GM21529 (cell line): ENCODE measurements around the gene TFAP2B.

Source experiments
- ATAC-seq: cut with Tn5 transposase; IDR thresholded peaks from one replicate; pipeline ENCODE4 v1.9.1; 2021; ENCODE audit not compliant: unreplicated experiment

Gene TFAP2B

DNA sequence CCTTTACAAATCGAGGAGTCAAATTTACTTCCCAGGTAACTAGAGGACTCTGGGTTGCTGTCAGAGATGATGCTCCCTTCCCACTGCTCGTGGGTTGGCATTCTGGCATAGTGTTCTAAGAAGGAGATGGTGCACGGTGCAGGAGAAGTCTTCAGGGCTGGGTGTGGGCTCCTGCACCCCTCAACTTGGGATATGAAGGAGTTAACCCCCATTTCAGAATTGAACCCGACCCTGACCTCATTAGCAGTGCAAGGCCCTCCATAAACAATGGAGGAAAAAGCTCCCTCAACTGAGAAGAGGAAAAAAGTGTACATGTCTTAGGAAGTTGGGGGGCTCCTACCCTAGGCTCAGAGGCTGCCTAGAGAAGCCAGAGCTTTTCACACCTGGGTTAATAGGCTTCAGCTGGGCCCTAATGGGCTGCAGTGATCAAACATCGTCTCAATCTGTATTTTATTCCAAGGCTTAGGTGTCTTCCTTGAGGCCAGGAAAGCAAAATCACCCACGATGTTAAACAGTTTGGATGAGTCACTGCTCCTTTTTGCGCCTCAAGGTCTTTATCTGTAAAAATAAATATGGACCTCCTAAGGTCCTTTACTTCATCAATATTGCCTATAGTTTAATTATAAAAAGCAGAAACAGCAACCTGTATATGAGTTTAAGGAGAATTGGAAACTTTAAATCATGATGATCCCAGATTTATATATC, 29.4 kb downstream of the TFAP2B start:
- ATAC-seq = no peak

GRCh38 chr6:50848989-50849795, 30.5 kb downstream of the TFAP2B start:
- no peak for ATAC-seq

DNA sequence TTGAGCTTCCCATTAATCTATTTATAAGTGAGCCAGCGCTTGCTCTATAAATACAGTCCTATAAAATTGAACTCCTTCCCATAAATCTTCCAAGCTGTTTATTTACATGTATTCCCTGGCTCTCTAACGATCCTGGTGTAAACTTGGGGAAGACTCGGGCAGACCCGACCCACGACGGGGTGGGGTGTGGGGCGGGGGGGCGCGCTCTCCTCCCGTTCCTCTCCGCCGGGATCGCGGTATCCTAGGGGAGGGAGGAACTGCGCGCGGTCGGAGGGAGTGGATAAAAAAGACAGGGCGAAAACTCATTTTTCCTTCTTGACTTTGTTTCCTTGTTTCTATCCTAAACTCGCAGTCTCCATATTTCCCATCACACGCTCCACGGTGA, 31.1 kb downstream of the TFAP2B start:
- ATAC-seq = no peak

DNA sequence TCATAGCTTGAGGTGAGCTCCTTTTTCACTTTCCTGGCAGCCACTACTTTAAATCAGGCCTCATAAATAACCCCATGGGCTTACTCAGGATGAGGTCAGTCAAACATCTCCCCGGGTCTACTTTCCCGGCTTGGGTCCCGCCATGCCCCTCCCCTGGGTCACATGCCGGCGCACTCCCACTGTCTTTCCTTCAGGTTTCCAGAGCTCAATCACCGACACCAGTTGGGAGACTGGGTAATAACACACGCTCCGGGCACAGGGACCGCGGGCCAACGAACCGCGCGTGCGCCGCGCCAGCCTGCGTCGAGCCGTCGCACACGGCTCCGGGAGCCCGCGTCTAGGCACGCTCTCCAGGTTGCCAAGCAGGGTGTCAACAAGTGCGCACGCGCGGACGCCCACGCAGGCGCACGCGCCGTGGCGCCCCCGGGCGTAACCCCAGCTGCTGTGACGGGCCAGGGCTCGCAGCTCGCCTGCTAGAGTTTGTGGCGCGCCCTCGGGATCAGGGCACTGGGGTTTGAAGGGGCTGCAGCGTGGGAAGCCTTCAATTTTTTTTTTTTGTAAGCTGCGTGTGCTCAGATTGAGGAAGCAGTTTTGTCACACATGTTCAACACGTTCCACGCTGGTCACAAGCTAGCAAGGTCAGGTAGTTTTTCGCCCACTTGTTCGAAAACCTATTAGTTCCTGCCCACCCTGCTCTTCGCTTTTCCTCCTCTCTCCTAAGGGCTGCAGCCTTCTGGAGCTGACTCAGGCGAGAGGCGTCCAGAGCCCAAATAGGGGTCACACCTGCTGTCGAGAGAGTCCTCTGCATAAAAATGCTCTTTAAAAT, 31.8 kb downstream of the TFAP2B start:
- ATAC-seq = no peak

- ATAC-seq = no peak
Measured at GRCh38 chr6:50851049-50851845, 32.6 kb downstream of the TFAP2B start.

DNA sequence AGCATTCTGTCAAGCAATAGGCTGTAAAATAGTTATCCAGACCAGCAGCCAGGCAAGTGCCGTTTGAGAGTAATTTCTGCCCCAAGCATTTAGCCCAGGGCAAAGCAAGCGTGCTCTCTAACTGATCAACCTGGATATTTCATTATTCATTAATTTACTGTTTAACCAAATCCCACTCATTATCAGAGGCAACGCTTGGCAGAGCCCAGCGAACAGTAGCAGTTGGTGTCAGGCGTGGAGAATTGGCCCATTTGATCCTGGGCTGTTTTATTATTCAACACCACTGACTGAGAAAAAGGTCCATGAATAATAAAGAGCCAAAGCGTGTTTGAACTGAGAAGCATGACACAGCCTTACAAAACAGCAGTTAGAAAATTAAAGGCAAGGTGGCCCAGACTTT, 35.3 kb downstream of the TFAP2B start:
- no peak for ATAC-seq

DNA sequence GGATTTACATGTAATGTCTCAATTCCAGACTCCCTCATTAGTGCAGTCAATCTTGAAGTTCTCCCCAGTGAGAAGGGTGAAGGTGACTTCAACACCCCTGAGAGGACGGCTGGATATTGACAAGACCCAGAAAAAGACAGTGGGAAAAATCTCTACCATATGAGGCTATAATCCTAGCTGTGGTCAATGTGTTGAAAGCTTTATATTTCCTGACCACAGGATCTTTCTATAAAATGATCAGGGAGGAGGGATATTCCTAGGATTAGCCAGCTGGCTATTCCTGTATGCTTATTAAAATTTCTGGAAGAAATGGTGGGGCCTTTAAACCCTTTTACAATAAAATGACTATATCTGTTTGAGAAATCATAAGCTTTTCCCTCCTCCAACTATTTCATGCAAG, 43.0 kb downstream of the TFAP2B start:
- ATAC-seq = no peak

DNA sequence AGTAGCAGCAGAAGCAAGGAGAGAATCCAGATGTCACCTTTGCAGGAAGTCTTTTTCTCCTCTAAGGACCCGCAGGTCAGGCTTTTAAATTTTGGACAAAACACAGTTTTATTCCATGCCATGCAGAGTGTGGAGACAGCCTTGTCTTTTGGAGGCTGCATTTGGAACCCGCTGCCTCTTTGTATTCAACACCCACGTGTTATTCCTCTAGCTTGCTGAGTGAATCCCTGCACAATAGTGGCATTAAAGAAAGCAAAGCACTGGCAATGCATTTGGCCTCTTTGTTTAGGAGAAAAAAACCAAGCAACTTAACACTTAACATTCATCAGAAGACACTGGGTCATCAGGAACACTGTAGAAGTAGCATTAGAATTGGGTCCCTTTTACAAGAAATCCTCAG, 43.5 kb downstream of the TFAP2B start:
- no peak for ATAC-seq

DNA sequence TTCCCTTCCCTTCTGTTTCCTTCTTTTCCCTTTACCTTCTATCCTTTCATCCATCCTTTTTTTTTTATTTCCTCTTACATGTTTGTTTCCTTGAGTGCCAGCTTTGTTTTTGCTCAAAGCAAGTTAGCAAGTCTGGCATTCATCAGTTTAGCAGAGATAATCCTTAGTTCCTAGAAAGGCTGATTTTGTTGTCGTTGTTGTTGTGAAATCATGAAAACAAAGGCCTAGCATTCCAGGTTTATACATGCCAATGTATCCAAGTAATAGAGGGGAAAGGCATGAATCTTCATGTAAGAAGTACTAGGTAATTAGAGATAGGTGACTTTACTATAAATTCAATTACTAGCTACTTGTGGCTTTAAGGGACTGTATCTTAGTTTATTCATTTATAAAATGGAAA, 45.9 kb downstream of the TFAP2B start:
- ATAC-seq = no peak

DNA sequence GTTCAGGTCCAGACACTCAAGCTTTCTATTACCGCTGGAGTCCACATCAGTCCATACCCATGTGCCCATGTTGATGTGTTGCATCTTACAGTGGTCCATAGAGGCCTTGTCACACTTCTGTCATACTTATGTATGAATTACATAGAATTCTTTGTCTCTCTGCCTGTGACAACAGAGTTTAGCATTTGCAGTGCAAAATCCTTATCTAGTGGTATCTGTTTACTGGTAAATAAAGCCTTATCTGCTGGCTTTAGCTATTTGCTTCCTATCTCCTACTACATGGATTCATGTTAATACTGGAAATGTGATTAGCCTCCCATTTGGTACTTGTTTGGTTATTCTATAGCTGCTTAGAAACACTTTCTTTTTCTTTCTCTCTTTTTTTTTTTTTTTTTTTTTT, 49.8 kb downstream of the TFAP2B start:
- ATAC-seq = no peak

DNA sequence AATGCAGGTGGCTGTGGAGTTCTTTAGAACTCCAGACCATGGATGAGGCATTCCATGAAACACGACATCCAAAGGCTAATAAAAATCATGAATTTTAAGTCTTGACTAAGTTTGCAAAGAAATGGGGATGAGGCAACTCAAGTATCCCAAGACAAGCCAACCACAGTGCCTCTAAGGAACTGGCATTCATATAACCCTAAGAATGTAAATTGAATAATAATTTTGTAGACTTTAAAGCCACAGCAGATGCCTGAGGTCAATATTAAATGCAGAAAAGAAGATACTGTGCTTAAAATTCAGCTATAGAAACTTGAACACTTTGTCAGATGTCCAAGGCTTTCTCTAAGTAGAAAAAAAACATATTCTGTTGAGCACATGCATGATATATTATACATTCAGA, 54.5 kb downstream of the TFAP2B start:
- no peak for ATAC-seq

DNA sequence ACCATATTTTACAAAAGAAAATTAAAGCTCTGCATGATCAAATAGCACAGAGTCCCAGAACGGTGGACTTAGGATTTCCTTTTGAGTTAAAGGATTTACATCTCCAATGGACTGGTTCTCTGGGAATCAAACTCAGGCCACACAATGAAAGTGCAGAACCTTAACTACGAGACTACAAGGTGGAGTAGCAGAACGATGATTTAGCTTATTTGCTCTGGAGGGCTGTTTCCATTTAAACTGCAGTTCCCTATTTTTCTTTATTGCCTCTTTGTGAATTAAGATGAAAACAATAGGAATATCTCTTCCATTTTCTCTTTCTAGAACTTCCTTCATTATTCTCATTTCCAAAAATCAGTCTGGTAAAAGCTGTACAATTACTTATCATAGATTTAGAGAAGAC, 65.7 kb downstream of the TFAP2B start:
- ATAC-seq = no peak

DNA sequence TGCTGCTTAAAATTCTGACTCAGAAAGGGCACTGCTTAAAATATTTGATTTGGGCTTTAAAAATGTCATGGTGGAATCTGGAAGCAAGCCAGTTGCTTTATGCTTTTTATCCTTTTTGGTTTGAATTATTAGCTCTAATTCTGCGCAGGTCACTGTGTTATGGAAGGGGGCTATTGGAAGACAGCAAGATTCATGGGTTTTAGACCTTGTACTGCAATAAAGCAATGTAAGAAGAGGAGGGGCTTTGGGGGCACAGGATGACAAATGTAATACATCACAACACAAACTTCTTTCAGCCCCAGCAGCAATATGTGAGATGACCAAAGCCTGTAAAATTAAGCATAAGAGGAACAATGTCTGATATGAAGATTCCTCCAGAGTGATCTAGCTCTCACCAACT, 68.4 kb downstream of the TFAP2B start:
- no peak for ATAC-seq

GRCh38 chr6:50889497-50889896, 70.8 kb downstream of the TFAP2B start:
- ATAC-seq = no peak

DNA sequence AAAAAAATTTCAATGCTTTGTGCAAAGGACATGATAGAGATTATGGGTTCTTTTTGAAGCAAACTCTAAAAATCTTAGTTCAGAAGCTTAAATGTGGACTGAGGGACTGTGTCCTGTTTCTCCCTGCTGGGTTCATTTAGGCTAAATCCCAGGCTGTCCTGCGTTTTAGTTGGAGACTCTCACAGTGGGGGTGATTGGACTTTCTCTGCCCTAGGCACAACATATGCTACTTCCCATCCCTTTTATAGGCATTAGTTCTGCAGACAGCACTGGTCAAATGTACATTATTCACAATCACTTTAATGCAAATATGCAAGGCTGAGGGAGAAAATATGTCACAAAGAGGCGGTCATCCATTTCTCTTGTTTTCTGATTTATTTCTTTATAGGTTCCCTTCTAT, 71.3 kb downstream of the TFAP2B start:
- no peak for ATAC-seq

DNA sequence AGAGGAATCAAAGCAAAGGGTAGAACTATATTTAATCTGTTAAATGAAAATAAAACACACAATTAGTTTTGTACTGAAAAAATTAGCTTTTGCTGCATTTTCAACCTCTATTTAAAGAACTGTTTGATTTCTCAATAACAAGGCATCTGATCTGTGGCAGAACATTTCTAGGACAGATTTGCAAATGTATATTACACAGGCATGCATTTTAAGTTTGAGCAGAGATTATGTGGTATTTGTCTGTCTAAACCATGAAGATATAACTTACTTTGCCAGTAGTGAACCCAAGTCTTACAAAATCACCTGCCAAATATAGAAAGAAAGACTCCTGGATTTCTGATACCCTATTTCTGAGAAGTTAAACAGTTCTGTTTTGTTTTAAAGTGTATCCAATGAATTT, 71.9 kb downstream of the TFAP2B start:
- no peak for ATAC-seq

DNA sequence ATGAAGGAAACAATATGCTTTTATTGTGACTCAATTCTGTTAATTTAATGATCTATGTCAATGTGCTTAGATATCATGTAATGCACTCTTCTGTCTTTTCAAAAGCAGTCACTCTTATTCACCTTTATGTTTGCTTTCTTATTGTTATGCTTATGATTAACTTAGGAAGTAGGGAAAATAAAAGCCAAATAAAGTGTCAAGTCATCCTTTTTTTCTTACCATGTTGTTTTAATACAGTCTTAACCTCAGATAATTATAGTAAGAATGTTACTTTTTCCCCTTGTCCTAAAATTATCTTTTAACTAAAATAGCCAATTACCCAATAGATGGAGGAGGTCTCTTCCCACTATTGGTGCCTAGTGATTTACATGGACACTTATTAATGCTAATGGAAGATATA, 72.6 kb downstream of the TFAP2B start:
- ATAC-seq = no peak
